Gastroesophageal sphincter (tissue), 3 donors: Measurements from ENCODE around the gene PTPN1.

ENCODE experiments used
- CTCF ChIP-seq, 4 experiments: fragments of 200-600 bp in 2 of 4; fragments of 450-650 bp in 2 of 4; sonication (generic) in 1 of 4; IDR thresholded peaks; one replicate each; pipeline ENCODE4 v1.5.1; 2017 to 2019; ENCODE audit warnings: antibody characterized with exemption in 4 of 4, mild to moderate bottlenecking in 2 of 4, moderate library complexity in 2 of 4
- POLR2A ChIP-seq, 2 donors: fragments of 450-650 bp; IDR thresholded peaks; one replicate each; pipeline ENCODE4 v1.6.1; 2017; ENCODE audit warnings: antibody characterized with exemption in 2 of 2, mild to moderate bottlenecking in 2 of 2, moderate library complexity in 1 of 2

GRCh38 chr20:50628332-50628731, 118.1 kb downstream of the PTPN1 start:
- TF ChIP-seq CTCF (IDR thresholded peaks at IDR 0.05) (no peak), POLR2A (IDR thresholded peaks at IDR 0.05) (no peak)
